Erythroblast (primary cell): Measurements from ENCODE around the gene AOC1.

ENCODE experiments used
- DNase-seq, 2 experiments: peaks; one replicate each; lab custom pipeline; 2025; lab: John Stamatoyannopoulos, UW
- GATA1 ChIP-seq: IDR thresholded peaks from 2 replicates; pipeline ENCODE4 v1.6.1; 2011; ENCODE audit warnings: low read depth, mild to moderate bottlenecking, control low read depth, low read length, moderate library complexity
- POLR2A ChIP-seq: IDR thresholded peaks from 2 replicates; pipeline ENCODE4 v1.6.1; 2011; ENCODE audit warnings: mild to moderate bottlenecking, low read length

AOC1 gene

DNA sequence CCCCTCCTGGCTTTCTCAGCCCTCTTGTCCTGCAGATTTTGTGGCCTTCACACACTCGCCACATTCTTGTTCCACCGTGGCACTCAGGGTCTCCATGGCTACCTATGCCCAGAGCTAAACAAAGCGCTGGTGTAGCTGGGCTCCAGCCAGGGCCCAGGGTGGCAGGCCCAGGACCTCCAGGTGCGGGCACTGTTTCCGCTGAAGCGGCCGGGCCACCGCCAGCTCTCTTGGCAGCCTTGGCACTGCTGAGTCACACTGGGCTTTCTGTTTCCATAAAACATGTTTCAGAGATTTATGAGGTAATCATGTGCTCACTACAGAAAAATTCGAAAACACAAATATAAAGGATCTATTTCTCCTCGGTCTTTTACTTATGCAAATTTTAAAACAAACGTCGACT is 51.3 kb downstream of the AOC1 start:
- DNase-seq: no peak
- TF ChIP-seq GATA1 (no peak), POLR2A (no peak)

DNA sequence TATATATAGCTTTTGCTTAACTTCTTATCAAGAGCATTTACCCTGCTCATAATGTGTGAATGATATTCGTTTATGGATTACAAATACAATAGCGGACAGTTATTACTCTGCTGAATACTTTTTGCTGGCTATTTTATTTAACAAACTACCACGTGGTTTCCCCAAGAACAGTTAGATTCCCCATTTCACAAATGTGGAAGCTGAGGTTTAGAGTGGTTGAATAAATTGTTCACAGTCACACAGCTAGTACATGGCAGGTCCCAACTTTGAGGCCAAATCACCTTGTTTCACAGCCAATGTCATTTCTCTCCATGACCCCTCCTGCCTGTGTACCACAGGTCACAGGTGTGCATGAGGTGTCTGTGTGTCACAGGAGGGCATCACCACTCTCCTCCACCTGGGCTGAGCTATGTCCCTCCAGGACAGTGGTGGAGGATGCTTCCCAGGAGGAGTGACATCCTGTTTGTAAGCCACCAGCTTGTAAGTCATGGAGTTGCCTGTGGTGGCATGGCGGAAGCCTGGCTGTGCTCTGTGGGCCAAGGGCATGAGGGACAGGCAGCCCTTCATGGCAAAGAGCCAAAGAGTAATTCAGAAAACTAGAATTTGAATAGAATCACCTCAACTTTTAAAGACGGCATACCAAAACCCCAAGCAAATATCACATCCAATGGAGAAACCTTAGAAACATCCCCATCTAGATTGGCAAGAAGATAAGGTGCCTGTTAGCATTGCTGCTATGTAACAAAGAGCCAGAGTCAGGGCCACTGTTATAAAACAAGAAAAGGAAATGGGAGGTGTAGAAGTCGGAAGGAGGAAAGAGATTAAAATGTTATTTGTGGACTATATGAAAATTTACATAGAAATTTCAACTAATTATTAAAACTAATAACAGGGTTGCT is 51.9 kb downstream of the AOC1 start:
- no peak for TF ChIP-seq GATA1
- no peak for TF ChIP-seq POLR2A
- DNase-seq: no peak

DNA sequence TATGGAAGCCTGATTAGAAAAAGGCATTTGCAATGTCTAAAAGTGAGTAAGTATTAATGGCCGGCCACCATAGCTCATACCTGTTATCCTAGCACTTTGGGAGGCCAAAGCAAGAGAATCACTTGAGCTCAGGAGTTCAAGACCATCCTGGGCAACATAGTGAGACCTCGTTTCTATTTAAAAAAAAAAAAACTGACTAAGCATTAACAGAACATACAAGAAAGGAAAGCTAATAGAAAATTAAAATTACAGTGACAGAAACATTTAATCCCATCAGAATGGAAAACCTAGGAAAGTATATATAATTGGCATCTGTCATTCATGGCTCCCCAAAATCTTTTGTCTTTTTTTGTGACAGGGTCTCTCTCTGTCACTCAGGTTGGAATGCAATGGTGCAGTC is 55.9 kb downstream of the AOC1 start:
- no peak for DNase-seq
- no peak for TF ChIP-seq GATA1
- no peak for TF ChIP-seq POLR2A

DNA sequence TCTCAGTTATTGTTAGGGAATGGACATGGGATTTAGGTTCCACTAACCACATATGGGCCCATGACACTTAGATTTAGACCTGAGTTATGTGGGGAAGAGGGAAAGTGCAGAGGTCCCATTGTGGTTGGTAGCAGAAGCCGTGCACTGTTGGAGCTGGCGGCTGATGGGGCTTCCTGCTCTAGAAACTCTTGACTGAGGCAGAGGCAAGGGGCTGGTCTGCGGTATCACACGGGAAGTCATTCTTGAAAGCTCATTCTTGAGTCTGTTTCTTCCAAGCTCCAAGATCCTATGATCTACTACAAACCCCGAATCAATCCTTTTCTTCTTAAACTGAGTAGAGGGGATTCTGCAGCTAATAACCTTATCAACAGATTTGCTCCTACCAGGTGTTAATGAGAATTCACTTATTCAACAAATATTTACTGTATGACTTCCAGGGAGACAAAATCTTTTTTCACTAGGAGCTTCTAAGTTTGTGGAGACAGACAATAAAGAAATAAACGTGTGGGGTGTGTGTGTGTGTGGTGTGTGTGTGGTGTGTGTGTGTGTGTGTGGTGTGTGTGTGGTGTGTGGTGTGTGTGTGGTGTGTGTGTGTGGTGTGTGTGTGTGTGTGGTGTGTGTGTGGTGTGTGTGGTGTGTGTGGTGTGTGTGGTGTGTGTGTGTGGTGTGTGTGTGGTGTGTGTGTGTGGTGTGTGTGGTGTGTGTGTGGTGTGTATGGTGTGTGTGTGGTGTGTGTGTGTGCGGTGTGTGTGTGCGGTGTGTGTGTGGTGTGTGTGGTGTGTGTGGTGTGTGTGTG is 57.1 kb downstream of the AOC1 start:
- DNase-seq: no peak
- no peak for TF ChIP-seq GATA1
- no peak for TF ChIP-seq POLR2A

DNA sequence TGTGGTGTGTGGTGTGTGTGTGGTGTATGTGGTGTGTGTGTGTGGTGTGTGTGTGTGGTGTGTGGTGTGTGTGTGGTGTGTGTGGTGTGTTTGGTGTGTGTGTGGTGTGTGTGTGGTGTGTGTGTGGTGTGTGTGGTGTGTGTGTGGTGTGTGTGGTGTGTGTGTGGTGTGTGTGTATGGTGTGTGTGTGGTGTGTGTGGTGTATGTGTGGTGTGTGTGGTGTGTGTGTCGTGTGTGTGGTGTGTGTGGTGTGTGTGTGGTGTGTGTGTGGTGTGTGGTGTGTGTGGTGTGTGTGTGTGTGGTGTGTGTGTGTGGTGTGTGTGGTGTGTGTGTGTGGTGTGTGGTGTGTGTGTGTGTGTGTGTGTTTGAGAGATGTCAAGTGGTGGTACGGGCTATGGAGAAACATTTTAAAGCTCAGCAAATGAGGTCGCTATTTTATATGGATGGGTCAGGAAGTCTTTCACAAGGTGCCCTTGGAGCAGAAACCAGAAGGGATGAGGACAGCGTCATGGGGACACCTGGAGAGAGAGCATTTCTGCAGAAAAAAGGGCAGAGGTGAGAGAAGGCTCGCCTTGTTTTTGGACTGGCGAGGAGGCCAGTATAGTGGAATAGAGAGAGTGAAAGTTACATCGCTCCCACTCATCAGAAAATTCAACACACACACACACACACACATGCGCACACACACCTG is 58.1 kb downstream of the AOC1 start:
- DNase-seq: peak; percentile 26 to 51

DNA sequence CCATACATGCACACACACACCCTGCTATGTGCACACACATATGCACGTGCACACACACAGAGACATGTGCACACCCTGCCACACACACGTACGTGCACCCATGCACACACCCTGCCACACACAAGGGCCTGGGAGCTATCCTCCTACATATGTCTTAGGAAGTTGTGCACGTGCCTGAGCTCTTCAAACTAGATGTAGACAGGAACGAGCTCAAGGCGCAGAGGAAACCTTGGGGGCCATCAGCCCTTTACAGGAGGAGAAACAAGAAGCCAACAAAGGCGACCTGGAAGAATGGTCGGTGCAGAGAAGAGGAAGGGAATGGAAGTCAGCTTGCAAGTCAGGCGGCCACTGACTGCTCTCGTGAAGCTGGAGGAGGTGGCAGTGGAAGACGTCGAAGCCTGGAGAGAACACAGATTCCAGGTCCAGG is 58.7 kb downstream of the AOC1 start:
- peak; percentile 26 to 51 for DNase-seq
- no peak for TF ChIP-seq POLR2A
- TF ChIP-seq GATA1: no peak
